Adrenal gland (tissue), 5 donors: Measurements from ENCODE around the gene MAGI2.

Experiments used
- CTCF ChIP-seq, 6 experiments: fragments of 450-650 bp in 4 of 6; fragments of 200-600 bp in 2 of 6; sonication (generic) in 1 of 6; IDR thresholded peaks; 1 replicate in 5 of 6; 2 replicates in 1 of 6; pipeline versions ENCODE4 v1.5.1 to v1.8.0; 2016 to 2021; ENCODE audit warnings: antibody characterized with exemption in 6 of 6, mild to moderate bottlenecking in 2 of 6, moderate library complexity in 1 of 6
- POLR2A ChIP-seq, 2 donors: fragments of 450-650 bp; IDR thresholded peaks; one replicate each; pipeline ENCODE4 v1.6.1; 2017; ENCODE audit warnings: antibody characterized with exemption in 2 of 2, mild to moderate bottlenecking in 2 of 2, moderate library complexity in 1 of 2
- donor health status: DM: no; HTN: no; CAD: no.

- TF ChIP-seq CTCF (IDR thresholded peaks at IDR 0.05) (no peak), POLR2A (IDR thresholded peaks at IDR 0.05) (no peak)
Measured at GRCh38 chr7:78501064-78501463, 952.4 kb downstream of the MAGI2 start.
